ENCODE data around the gene MED26. TPM values are rescaled to one million over a fixed set of nuclear protein-coding genes. Genes with fewer than 3 reads are reported as not detected.

Gene MED26
- total RNA-seq, 2 experiments from 2014 or later, result 11.3 to 11.9 TPM

DNA sequence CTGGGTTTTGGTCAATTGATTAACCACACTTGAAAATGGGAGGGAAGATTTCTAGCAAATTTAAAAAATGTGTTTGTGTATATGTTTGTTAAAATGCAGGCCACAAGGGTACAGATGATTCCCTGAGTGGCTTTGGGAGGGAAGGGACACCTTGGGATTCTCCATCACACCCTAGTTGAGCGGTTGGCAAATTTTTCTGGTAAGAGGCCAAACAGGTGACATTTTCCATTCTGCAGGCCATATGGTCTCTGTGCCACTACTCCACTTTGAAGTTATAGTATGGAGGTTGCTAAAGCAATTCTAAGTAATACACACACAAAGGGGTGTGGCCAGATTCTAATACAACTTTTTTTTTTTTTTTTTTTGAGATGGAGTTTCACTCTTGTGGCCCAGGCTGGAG lies 12.9 kb upstream of the MED26 start:
- no peak overlapping the region for H3K27ac Mint-ChIP-seq
- DNase-seq, result no peak
- no peak overlapping the region for H3K4me3 Mint-ChIP-seq
- H3K9me3 Mint-ChIP-seq, result no peaks in the 10 kb centered on the region
- H3K36me3 Mint-ChIP-seq (ENCODE audit: low read depth), result peaks cover 35% of the 10 kb centered on the region
- intact Hi-C loops (cut with micrococcal nuclease), result no loop called here
- CTCF ChIA-PET, result interaction anchor here (0.6 kb wide), 1 partner anchor 125 kb away, joined by 8 read pairs; no protein-coding TSS in a partner anchor
- peaks cover 14% of the 10 kb centered on the region for H3K4me1 Mint-ChIP-seq (ENCODE audit: low read depth)
- no peaks in the 10 kb centered on the region for H3K27me3 Mint-ChIP-seq (ENCODE audit: low read depth)

GRCh38 chr19:16638666-16639065 lies 10.7 kb upstream of the MED26 start:
- peaks cover 12% of the 10 kb centered on the region for H3K4me1 Mint-ChIP-seq (ENCODE audit: low read depth)
- CTCF ChIA-PET, result interaction anchor here (0.6 kb wide), 1 partner anchor 75 kb away, joined by 3 read pairs; no protein-coding TSS in a partner anchor
- H3K27ac Mint-ChIP-seq, result no peak overlapping the region
- H3K9me3 Mint-ChIP-seq, result no peaks in the 10 kb centered on the region
- intact Hi-C loops (cut with micrococcal nuclease), result no loop called here
- H3K36me3 Mint-ChIP-seq (ENCODE audit: low read depth), result peaks cover 26% of the 10 kb centered on the region
- DNase-seq, result no peak
- no peaks in the 10 kb centered on the region for H3K27me3 Mint-ChIP-seq (ENCODE audit: low read depth)
- no peak overlapping the region for H3K4me3 Mint-ChIP-seq

DNA sequence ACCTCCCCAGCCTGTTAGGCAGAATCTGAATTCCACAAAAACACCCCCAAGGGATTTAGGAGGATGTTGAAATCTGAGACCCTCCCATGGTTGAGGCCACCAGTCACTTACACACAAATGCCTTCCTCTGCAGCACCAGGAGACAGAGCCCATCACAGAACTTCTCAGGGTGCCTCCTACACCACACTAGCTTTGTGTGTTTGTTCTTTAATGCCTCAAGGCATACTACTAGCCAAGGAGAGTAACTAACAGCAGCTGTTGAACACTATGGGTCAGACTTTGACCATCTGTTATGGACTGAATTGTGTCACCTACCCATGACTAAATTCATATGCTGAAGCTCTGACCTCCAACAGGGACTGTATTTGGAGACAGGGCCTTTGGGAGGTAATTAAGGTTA lies 9.5 kb upstream of the MED26 start:
- Mint-ChIP-seq H3K4me3 (no peak overlapping the region), H3K27me3 (ENCODE audit: low read depth) (no peaks in the 10 kb centered on the region), H3K9me3 (no peaks in the 10 kb centered on the region), H3K27ac (no peak overlapping the region), H3K36me3 (ENCODE audit: low read depth) (peaks cover 18% of the 10 kb centered on the region), H3K4me1 (ENCODE audit: low read depth) (peaks cover 12% of the 10 kb centered on the region)
- CTCF ChIA-PET, result interaction anchor here (0.6 kb wide), 1 partner anchor 46 kb away, joined by 3 read pairs; no protein-coding TSS in a partner anchor
- DNase-seq, result no peak
- intact Hi-C loops (cut with micrococcal nuclease), result no loop called here

- H3K27me3 Mint-ChIP-seq (ENCODE audit: low read depth), result no peaks in the 10 kb centered on the region
- no peak overlapping the region for H3K4me3 Mint-ChIP-seq
- intact Hi-C loops (cut with micrococcal nuclease), result no loop called here
- H3K36me3 Mint-ChIP-seq (ENCODE audit: low read depth), result peaks cover 10% of the 10 kb centered on the region
- no peaks in the 10 kb centered on the region for H3K9me3 Mint-ChIP-seq
- CTCF ChIA-PET, result no interaction called here
- DNase-seq, result no peak
- H3K27ac Mint-ChIP-seq, result peak overlapping the region; percentile 41
- H3K4me1 Mint-ChIP-seq (ENCODE audit: low read depth), result peaks cover 18% of the 10 kb centered on the region
Measured at GRCh38 chr19:16631465-16631864, 3.5 kb upstream of the MED26 start.

GRCh38 chr19:16628984-16629691 lies 1.1 kb upstream of the MED26 start:
- DNase-seq, result peak; percentile 41
- Mint-ChIP-seq H3K27ac (peak overlapping the region; percentile 99), H3K36me3 (ENCODE audit: low read depth) (peaks cover 11% of the 10 kb centered on the region), H3K9me3 (no peaks in the 10 kb centered on the region), H3K27me3 (ENCODE audit: low read depth) (no peaks in the 10 kb centered on the region), H3K4me1 (ENCODE audit: low read depth) (peaks cover 41% of the 10 kb centered on the region), H3K4me3 (peak overlapping the region; percentile 99)
- CTCF ChIA-PET, result interaction anchor here (0.7 kb wide), 1 partner anchor 1177 kb away, joined by 3 read pairs; no protein-coding TSS in a partner anchor
- intact Hi-C loops (cut with micrococcal nuclease), result loop anchor here (1.0 to 2.0 kb wide), 8 partner anchors 31 to 156 kb away; partner anchors contain the start of genes C19orf44, CALR3, CHERP and SLC35E1

- no peak for DNase-seq
- CTCF ChIA-PET, result no interaction called here
- H3K4me3 Mint-ChIP-seq, result peak overlapping the region; percentile 91
- no peak overlapping the region for H3K27ac Mint-ChIP-seq
- H3K27me3 Mint-ChIP-seq (ENCODE audit: low read depth), result no peaks in the 10 kb centered on the region
- no peaks in the 10 kb centered on the region for H3K9me3 Mint-ChIP-seq
- peaks cover 14% of the 10 kb centered on the region for H3K36me3 Mint-ChIP-seq (ENCODE audit: low read depth)
- peaks cover 47% of the 10 kb centered on the region for H3K4me1 Mint-ChIP-seq (ENCODE audit: low read depth)
- intact Hi-C loops (cut with micrococcal nuclease), result loop anchor here (1.0 to 2.0 kb wide), 8 partner anchors 32 to 155 kb away; partner anchors contain the start of genes C19orf44, CALR3, CHERP and SLC35E1
Measured at GRCh38 chr19:16627928-16628182, 149 bp downstream of the MED26 start.

DNA sequence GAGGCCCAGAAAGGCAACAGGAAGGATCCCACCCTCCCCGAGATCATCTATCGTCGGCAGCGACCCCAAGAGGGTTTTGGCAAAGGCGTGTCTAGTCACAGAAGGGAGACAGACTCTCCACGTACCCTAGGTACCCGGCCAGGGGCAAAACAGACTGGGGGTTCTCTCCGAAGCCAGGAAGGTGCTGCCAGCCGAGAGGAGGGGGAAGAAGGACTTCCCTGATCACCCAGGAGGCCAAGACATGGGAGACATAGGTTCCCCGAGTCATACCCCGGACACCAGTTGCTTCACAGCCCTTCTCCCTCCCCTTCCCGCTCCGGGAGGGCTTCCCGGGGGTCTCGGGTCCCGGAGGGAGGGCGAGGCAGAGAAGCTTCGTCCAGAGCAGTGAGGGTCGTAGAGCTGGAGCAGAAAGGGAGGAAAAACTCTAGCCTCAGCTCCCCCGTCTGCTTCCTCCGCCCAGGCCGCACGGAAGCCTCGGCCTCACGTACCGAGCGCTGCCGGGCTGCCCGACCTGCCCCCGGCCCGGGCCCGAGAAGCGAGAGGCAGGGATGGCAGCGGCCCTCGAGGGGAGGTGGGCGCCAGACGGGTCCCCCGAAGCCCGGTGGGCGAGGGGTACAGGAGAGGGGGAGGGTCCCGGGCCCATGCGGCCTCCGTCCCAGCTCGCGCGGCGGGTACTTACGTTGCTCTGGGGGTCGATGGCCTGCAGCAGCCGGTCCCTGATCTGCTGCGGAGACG lies 644 bp downstream of the MED26 start:
- Mint-ChIP-seq H3K4me1 (ENCODE audit: low read depth) (peaks cover 47% of the 10 kb centered on the region), H3K9me3 (no peaks in the 10 kb centered on the region), H3K27me3 (ENCODE audit: low read depth) (no peaks in the 10 kb centered on the region), H3K4me3 (peak overlapping the region; percentile 91), H3K36me3 (ENCODE audit: low read depth) (peaks cover 14% of the 10 kb centered on the region), H3K27ac (peak overlapping the region; percentile 81)
- peak; percentile 32 for DNase-seq
- CTCF ChIA-PET, result interaction anchor here (1.3 to 1.4 kb wide), 2 partner anchors 43 to 92 kb away, joined by 3 read pairs; no protein-coding TSS in a partner anchor
- intact Hi-C loops (cut with micrococcal nuclease), result no loop called here

DNA sequence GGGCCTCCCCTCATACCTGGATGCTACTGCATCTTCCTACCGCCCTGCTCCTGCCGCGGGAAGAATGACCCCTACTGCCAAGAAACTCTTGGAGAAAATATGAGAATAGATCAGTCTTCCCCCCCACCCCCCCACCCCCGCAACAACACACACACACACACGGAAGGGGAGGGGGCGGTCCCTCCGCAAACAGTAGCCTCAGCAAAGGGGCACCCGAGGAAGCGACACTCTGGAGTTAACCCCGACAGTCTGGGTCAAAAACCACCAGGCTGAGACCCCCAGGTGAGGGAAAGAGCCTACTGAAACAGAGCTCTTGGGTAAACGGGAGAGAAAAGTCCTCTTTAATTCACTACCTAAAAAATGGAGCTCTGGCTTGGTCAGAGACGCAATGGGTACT lies 1.2 kb downstream of the MED26 start:
- H3K4me1 Mint-ChIP-seq (ENCODE audit: low read depth), result peaks cover 45% of the 10 kb centered on the region
- CTCF ChIA-PET, result interaction anchor here (0.8 to 1.4 kb wide), 3 partner anchors 39 to 91 kb away, joined by 3 to 4 read pairs (median 3); no protein-coding TSS in a partner anchor
- intact Hi-C loops (cut with micrococcal nuclease), result no loop called here
- peak overlapping the region; percentile 91 for H3K4me3 Mint-ChIP-seq
- H3K36me3 Mint-ChIP-seq (ENCODE audit: low read depth), result peaks cover 11% of the 10 kb centered on the region
- DNase-seq, result peak; percentile 39
- H3K27ac Mint-ChIP-seq, result peak overlapping the region; percentile 81
- no peaks in the 10 kb centered on the region for H3K27me3 Mint-ChIP-seq (ENCODE audit: low read depth)
- no peaks in the 10 kb centered on the region for H3K9me3 Mint-ChIP-seq

DNA sequence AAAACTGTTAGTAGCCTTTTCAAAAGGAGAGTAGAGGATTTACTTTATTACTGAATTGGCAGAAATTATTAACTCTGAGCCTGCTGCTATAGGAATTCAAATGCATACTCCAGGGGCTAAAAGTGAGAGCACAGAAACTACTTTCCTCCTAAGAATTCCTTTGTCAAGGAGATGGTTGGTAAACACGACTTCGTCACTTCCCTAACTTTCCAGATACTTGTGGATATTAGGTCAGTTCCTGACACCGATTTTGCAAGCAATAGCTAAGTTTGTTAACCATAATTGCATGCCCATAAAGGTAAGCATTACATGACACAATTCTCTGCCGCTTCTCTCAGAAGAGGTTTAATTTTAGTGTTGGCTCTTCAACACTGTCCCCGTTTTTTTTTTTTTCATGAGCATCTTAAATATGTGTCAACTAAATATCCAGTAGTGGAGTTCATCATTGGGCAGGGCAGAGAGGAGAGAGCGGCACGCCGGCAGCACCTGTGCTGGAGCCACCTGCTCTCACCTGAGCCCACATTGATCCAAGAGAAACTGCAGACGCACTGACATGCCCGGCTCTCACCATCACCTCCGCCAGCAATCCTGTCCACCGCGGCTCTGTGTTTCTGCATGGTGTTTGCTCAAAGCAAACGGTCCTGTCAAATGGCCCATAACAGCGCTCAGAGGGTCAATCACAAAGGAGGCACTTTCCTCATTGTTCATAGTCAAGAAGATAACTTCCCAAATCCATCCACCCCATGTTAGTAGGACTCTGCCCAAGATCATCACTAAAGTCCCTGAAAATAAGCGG lies 2.6 kb downstream of the MED26 start:
- Mint-ChIP-seq H3K27ac (no peak overlapping the region), H3K36me3 (ENCODE audit: low read depth) (peaks cover 6% of the 10 kb centered on the region), H3K4me1 (ENCODE audit: low read depth) (peaks cover 48% of the 10 kb centered on the region), H3K27me3 (ENCODE audit: low read depth) (no peaks in the 10 kb centered on the region), H3K4me3 (no peak overlapping the region), H3K9me3 (no peaks in the 10 kb centered on the region)
- no peak for DNase-seq
- intact Hi-C loops (cut with micrococcal nuclease), result no loop called here
- CTCF ChIA-PET, result interaction anchor here (1.1 to 1.3 kb wide), 2 partner anchors 9 to 44 kb away, joined by 4 to 5 read pairs; no protein-coding TSS in a partner anchor

- H3K36me3 Mint-ChIP-seq (ENCODE audit: low read depth), result peaks cover 6% of the 10 kb centered on the region
- intact Hi-C loops (cut with micrococcal nuclease), result no loop called here
- CTCF ChIA-PET, result interaction anchor here (1.3 kb wide), 1 partner anchor 43 kb away, joined by 4 read pairs; no protein-coding TSS in a partner anchor
- no peaks in the 10 kb centered on the region for H3K27me3 Mint-ChIP-seq (ENCODE audit: low read depth)
- H3K4me1 Mint-ChIP-seq (ENCODE audit: low read depth), result peaks cover 50% of the 10 kb centered on the region
- DNase-seq, result no peak
- H3K27ac Mint-ChIP-seq, result no peak overlapping the region
- no peaks in the 10 kb centered on the region for H3K9me3 Mint-ChIP-seq
- no peak overlapping the region for H3K4me3 Mint-ChIP-seq
Measured at GRCh38 chr19:16624236-16624635, 3.8 kb downstream of the MED26 start.

DNA sequence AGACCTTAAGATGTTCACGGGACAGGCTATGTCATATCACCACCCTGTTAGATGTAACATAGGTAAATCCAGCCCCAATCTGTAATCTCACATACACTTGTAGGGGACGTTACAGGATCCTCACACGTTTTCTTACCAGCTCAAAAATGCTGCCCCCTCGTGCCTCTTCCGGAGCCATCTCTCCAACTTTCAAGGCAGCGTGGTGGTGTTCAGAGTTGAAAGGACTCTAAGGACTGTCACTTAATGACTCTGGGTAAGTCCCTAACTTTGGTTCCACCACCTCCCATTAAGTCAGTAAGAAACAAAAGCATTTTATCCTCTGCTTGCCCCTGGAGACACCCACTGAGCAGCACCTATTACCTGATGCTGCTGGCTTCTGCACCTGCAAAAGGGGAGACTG lies 4.4 kb downstream of the MED26 start:
- Mint-ChIP-seq H3K27ac (no peak overlapping the region), H3K9me3 (no peaks in the 10 kb centered on the region), H3K27me3 (ENCODE audit: low read depth) (no peaks in the 10 kb centered on the region), H3K4me1 (ENCODE audit: low read depth) (peaks cover 54% of the 10 kb centered on the region), H3K4me3 (no peak overlapping the region), H3K36me3 (ENCODE audit: low read depth) (peaks cover 6% of the 10 kb centered on the region)
- CTCF ChIA-PET, result no interaction called here
- intact Hi-C loops (cut with micrococcal nuclease), result no loop called here
- no peak for DNase-seq

GRCh38 chr19:16623066-16623465 lies 4.9 kb downstream of the MED26 start:
- peaks cover 6% of the 10 kb centered on the region for H3K36me3 Mint-ChIP-seq (ENCODE audit: low read depth)
- H3K27ac Mint-ChIP-seq, result no peak overlapping the region
- intact Hi-C loops (cut with micrococcal nuclease), result no loop called here
- CTCF ChIA-PET, result no interaction called here
- H3K4me1 Mint-ChIP-seq (ENCODE audit: low read depth), result peaks cover 59% of the 10 kb centered on the region
- no peak overlapping the region for H3K4me3 Mint-ChIP-seq
- no peak for DNase-seq
- no peaks in the 10 kb centered on the region for H3K9me3 Mint-ChIP-seq
- no peaks in the 10 kb centered on the region for H3K27me3 Mint-ChIP-seq (ENCODE audit: low read depth)

Data from activated naive CD4-positive, alpha-beta T cell treated with anti-CD3 and anti-CD28 coated beads for 36 hours (primary cell).